ENCODE measurements around the gene TAF1L.
"Not testable (repeated sequence)": the region's sequence is repeated elsewhere in the genome, so short reads cannot be mapped to it uniquely, and the experiment has no call there.

Gene TAF1L

DNA sequence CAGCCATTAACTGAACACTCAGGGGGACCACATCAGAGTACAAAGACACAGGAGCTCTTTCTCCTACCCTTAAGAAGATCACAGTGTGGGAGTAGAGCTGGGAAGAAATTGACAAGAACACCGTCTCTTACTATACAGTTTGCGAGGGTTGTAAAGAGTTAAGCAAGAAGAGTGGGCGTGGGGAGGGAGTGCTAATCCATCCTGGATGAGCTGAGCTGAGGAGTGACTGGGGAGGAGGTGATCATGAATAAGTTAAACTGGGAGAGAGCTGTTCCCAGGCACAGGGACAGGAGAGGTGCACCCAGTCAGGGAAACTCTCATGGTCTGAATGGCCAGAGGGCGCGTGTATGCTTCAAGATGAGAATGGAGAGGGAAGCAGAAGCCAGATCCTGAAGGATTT lies 17.2 kb downstream of the TAF1L start:
- no peak overlapping the region for H3K4me3 ChIP-seq (ENCODE audit: low read depth, low read length)
- no peak for TF ChIP-seq CTCF (IDR thresholded peaks at IDR 0.05; ENCODE audit: borderline replicate concordance, insufficient read depth, low read depth, low read length)

DNA sequence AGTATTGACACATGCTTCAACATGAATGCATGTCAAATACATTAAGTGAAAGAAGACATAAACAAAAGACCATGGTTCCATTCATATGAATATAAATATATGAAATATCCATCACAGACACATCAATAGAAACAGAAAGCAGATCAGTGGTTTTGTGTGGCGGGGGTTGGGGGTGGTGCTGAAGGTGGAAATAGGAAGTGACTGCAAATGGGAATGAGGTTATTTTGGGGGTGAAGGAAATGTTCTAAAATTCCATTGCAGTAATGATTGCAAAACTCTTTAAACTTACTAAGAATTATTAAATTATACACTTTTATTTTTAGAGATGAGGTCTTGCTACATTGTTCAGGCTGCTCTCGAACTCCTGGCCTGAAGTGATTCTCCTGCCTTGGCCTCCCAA lies 28.7 kb downstream of the TAF1L start:
- no peak overlapping the region for H3K4me3 ChIP-seq (ENCODE audit: low read depth, low read length)
- no peak for TF ChIP-seq CTCF (IDR thresholded peaks at IDR 0.05; ENCODE audit: borderline replicate concordance, insufficient read depth, low read depth, low read length)

DNA sequence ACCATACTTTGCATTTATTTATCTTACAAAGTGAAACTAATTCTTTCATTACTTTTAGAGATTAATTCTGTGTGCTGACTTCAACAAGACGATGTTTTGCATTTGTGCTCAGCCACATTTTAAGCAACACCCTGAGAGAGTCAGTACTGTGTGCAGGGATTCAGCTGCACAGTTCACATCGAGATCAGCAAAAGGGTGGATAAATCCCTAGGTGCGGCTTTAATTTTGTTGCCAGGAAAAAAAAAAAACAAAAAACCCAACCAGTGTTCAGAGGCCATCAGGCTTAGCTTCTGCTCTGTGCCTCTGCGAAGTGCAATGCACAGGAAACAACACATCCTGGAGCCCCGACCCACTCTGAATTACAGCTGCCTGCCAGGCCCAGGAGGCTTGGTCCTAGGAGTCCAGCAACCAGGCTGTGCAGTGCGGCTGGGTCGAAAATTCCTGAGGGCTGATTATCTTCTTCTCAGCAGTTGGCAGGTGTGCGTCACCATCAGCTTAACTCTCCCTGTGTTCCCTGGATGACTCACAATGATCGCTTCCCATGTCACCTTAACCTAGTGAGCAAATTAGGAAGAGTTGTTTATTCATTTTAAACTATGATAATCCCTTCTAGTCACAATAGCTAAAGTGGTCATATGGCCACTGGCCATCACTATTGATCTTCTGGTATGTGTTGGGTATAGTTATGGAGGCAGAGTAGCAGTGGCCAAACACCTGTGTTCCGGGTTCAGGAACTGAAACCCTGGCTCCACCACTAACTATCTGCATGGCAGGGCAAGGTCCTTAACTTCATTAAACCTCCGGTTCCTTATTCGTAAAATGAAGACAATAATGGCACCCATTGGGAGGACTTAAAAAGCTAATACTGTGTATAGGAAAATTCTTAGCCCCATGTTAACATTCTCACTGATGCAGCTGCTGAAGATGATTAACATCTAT lies 31.3 kb downstream of the TAF1L start:
- H3K4me3 ChIP-seq (ENCODE audit: low read depth, low read length) = no peak overlapping the region
- no peak for TF ChIP-seq CTCF (IDR thresholded peaks at IDR 0.05; ENCODE audit: borderline replicate concordance, insufficient read depth, low read depth, low read length)

DNA sequence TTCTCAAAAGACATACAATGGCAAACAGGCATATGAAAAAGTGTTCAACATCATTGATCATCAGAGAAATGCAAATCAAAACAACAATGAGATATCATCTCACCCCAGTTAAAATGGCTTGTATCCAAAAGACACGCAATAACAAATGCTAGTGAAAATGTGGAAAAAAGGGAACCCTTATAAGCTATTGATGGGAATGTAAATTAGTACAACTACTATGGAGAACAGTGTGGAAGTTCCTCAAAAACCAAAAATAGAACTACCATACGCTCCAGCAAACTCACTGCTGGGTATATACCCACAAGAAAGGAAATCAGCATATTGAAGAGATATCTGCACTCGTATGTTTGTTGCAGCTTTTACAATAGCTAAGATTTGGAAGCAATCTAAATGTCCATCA lies 36.4 kb downstream of the TAF1L start:
- not testable (repeated sequence) for H3K4me3 ChIP-seq (ENCODE audit: low read depth, low read length)

- no peak overlapping the region for H3K4me3 ChIP-seq (ENCODE audit: low read depth, low read length)
- TF ChIP-seq CTCF (IDR thresholded peaks at IDR 0.05; ENCODE audit: borderline replicate concordance, insufficient read depth, low read depth, low read length) = no peak
Observed at GRCh38 chr9:32596936-32597335, 38.5 kb downstream of the TAF1L start.

DNA sequence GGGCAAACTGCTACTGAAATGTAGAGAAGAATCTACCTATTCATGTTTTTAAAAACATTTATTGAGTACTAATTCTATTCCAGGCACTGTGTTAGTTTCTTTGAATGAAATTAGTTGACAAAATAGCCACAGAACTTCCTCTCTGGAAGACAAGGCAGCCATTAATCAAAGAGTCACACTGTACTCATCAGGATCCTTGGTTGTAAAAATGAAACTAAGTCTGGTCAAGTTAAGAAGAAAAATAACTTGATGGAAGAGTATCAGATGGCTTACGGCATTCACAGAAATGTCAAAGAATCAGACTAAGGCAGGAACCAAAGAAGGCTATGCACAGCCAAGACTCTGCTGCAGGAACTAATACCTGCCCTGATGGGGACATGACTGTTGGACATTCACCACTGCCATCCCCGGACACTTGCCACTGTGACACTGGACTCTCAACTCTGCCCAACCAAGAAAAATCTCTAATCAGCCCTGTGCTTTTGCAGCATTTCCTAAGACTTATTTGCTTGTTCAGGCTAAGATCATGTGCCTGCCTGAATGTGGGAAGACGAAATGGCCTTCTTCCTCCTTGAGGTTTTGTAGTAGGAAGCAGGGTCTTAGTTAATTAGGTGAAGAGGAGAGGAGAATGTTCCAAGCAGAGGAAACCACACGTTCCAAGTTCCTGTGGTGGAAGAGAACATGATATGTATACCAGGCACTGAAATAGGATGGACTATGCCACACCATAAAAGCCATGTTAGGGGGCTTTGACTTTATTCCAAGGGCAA lies 39.2 kb downstream of the TAF1L start:
- TF ChIP-seq CTCF (IDR thresholded peaks at IDR 0.05; ENCODE audit: borderline replicate concordance, insufficient read depth, low read depth, low read length) = no peak
- H3K4me3 ChIP-seq (ENCODE audit: low read depth, low read length) = no peak overlapping the region

DNA sequence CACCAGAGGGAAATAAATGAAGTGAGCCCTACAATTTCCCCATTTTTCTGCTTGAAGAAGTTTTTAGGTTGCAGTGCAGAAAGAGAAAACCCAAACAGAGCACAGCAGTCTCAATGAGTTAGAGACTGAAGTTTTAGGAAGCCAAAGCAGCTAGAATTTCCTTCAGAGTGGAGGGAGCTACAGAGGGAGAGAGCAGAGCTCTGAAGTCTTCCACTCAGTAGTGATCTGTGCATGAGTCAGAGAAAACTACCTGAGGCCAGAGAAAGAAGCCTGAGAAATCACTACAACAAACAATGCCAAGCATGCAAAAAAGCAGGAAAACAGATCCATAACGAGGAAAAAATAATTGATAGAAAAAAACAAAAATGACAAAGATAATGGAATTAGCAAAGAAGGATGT lies 44.6 kb downstream of the TAF1L start:
- H3K4me3 ChIP-seq (ENCODE audit: low read depth, low read length) = no peak overlapping the region
- no peak for TF ChIP-seq CTCF (IDR thresholded peaks at IDR 0.05; ENCODE audit: borderline replicate concordance, insufficient read depth, low read depth, low read length)
